Upper lobe of left lung (tissue), 6 donors: ENCODE results near the gene ARHGAP11A. TPM values are rescaled to one million over a fixed set of nuclear protein-coding genes. Genes with fewer than 3 reads are reported as not detected.

Experiments
- ATAC-seq, 2 donors: fragments of 200-7000 bp; cut with Tn5 transposase; one replicate each; pipeline ENCODE4 v1.9.1; 2022; ENCODE audit warnings: mild to moderate bottlenecking in 2 of 2, moderate library complexity in 2 of 2; ENCODE audit not compliant: low FRiP score in 2 of 2
- DNase-seq, 2 donors: peaks; one replicate each; pipeline ENCODE4 v3.0.0-alpha.2; 2019 to 2020
- H3K27ac ChIP-seq, 4 donors: fragments of 200-600 bp; sonication (generic); one replicate each; pipeline ENCODE4 v1.5.1; 2016 to 2019
- H3K27me3 ChIP-seq, 4 donors: fragments of 200-600 bp; sonication (generic); one replicate each; pipeline ENCODE4 v1.5.1; 2017 to 2019
- H3K36me3 ChIP-seq, 4 donors: fragments of 200-600 bp; sonication (generic); one replicate each; pipeline ENCODE4 v1.5.1; 2016 to 2019
- H3K4me1 ChIP-seq, 4 donors: fragments of 200-600 bp; sonication (generic); one replicate each; pipeline ENCODE4 v1.5.1; 2018 to 2019
- H3K4me3 ChIP-seq, 4 donors: fragments of 200-600 bp; sonication (generic); one replicate each; pipeline ENCODE4 v1.5.1; 2017 to 2019; ENCODE audit warnings: mild to moderate bottlenecking in 2 of 4, moderate library complexity in 1 of 4
- H3K9me3 ChIP-seq, 4 donors: fragments of 200-600 bp; sonication (generic); one replicate each; pipeline ENCODE4 v1.5.1; 2018 to 2019
- CTCF ChIP-seq, 6 experiments: fragments of 450-650 bp in 4 of 6; fragments of 200-600 bp in 2 of 6; sonication (generic) in 2 of 6; IDR thresholded peaks; one replicate each; pipeline ENCODE4 v1.5.1; 2016 to 2019; ENCODE audit warnings: antibody characterized with exemption in 6 of 6
- EP300 ChIP-seq, 4 donors: sonication (generic); formaldehyde crosslinking; IDR thresholded peaks; one replicate each; pipeline ENCODE4 v1.5.1; 2017; ENCODE audit warnings: antibody characterized with exemption in 4 of 4, control low read depth in 2 of 4
- POLR2A ChIP-seq, 4 donors: fragments of 450-650 bp; IDR thresholded peaks; one replicate each; pipeline ENCODE4 v1.5.1; 2016 to 2017; ENCODE audit warnings: antibody characterized with exemption in 4 of 4, mild to moderate bottlenecking in 2 of 4
- POLR2AphosphoS5 ChIP-seq, 2 donors: sonication (generic); formaldehyde crosslinking; IDR thresholded peaks; one replicate each; pipeline ENCODE4 v1.5.1; 2017; ENCODE audit warnings: antibody characterized with exemption in 2 of 2
- WGBS, 2 donors: methylation state at CpG; one replicate each; pipeline ENCODE4 v1.1.5; 2017 to 2018; 5-methylcytosine and 5-hydroxymethylcytosine counted together
- total RNA-seq, 6 donors: library from RNA; depleted of rRNA in 4 of 6; stranded (reverse); fragments of >200 nt in 4 of 6; gene quantifications; one replicate each; pipeline versions ENCODE4 v1.1.0 to v1.2.1, GENCODE V29; 2016 to 2021
- donor health status: DM: no; HTN: no; CAD: no; lungs with moderate emphysema.
- donor health status: DM: no; HTN: yes; CAD: no; lungs with severe emphysema.

Gene ARHGAP11A
- total RNA-seq, 6 donors from 2014 or later = 2.1 to 4.8 (median 3.9) TPM

DNA sequence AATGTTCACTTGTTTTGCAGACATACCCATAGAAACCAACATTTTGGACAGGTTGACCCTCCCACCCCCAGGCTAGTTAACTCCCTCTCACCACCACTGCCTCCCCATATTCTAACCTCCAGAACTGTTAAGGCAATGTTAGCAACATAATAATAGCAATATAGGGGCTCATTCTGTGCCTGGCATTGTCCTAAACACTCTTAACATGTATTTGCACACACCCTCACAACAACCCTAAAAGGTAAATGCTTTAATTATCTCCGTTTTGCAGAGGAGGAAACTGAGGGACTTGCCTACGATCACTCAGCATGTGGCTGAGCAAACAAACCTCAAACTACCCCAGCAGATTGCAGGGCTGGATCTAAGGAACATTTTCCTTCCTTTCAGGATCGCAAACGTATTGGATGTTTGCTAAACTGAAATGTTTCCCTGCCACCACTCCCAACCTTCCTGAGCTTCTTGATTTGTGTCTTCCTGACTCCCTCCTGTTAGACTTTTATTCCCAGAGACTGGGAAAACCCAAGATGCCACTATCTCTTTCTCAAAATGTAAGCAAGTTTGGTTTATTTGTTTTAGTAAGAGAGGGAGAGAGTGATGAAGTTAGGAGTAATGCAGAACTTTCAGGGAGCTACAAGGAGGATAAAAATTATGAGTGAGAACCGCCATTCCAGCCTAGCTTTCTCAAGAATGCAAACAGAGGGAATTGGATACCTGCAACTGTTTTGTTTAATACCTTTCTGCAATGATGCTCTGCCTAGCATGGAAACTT is 27.5 kb downstream of the ARHGAP11A start:
- Histone ChIP-seq H3K36me3 (no peaks in the 10 kb centered on the region), H3K9me3 (no peaks in the 10 kb centered on the region), H3K4me3 (no peak overlapping the region), H3K4me1 (peaks cover 0 to 5% (median 2%) of the 10 kb centered on the region in 4 donors), H3K27ac (no peak overlapping the region), H3K27me3 (no peaks in the 10 kb centered on the region)
- no peak for ATAC-seq
- DNase-seq = no peak
- 64 to 76% methylated on average over 5 of the region's 5 CpGs for WGBS, 2 donors
- TF ChIP-seq POLR2A (IDR thresholded peaks at IDR 0.05) (no peak), POLR2AphosphoS5 (IDR thresholded peaks at IDR 0.05) (no peak), EP300 (IDR thresholded peaks at IDR 0.05) (no peak), CTCF (IDR thresholded peaks at IDR 0.05) (no peak)

GRCh38 chr15:32643907-32644445 is 28.7 kb downstream of the ARHGAP11A start:
- DNase-seq (no peak), ATAC-seq (no peak)
- peaks cover 0 to 5% (median 2%) of the 10 kb centered on the region in 4 donors for H3K4me1 ChIP-seq
- H3K9me3 ChIP-seq = no peaks in the 10 kb centered on the region
- 97 to 98% methylated on average over 1 of the region's 1 CpG for WGBS, 2 donors
- no peaks in the 10 kb centered on the region for H3K36me3 ChIP-seq
- H3K27ac ChIP-seq = no peak overlapping the region
- no peak for TF ChIP-seq POLR2A (IDR thresholded peaks at IDR 0.05)
- TF ChIP-seq POLR2AphosphoS5 (IDR thresholded peaks at IDR 0.05) = no peak
- TF ChIP-seq CTCF (IDR thresholded peaks at IDR 0.05) = no peak
- TF ChIP-seq EP300 (IDR thresholded peaks at IDR 0.05) = no peak
- no peak overlapping the region for H3K4me3 ChIP-seq
- H3K27me3 ChIP-seq = no peaks in the 10 kb centered on the region

DNA sequence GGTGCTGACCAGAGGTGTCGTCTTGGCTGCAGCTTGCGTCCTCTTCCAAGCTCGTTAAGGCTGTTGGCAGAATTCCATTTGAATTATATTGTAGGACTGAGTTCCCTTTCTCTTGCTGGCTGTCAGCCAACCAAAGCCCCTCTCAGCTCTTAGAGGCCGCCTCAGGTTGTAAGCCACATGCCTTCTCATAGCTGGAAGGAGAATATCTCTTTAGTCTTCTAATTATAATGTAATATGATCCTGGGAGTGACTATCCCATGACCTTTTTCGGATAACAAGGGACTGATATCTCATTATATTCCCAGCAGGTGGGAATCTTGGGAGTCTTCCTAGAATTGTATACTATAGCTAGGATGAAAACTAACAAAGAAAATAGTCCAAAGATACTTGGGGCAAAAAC is 31.0 kb downstream of the ARHGAP11A start:
- Histone ChIP-seq H3K4me3 (no peak overlapping the region), H3K27me3 (no peaks in the 10 kb centered on the region), H3K4me1 (peaks cover 0 to 5% (median 2%) of the 10 kb centered on the region in 4 donors), H3K36me3 (no peaks in the 10 kb centered on the region), H3K27ac (no peak overlapping the region), H3K9me3 (no peaks in the 10 kb centered on the region)
- WGBS, 2 donors = 56 to 60% methylated on average over 5 of the region's 5 CpGs
- TF ChIP-seq CTCF (IDR thresholded peaks at IDR 0.05) (no peak), POLR2AphosphoS5 (IDR thresholded peaks at IDR 0.05) (no peak), POLR2A (IDR thresholded peaks at IDR 0.05) (no peak), EP300 (IDR thresholded peaks at IDR 0.05) (no peak)
- ATAC-seq (no peak), DNase-seq (no peak)

- DNase-seq (no peak), ATAC-seq (no peak)
- TF ChIP-seq CTCF (IDR thresholded peaks at IDR 0.05) = no peak
- Histone ChIP-seq H3K4me1 (no peaks in the 10 kb centered on the region), H3K9me3 (no peaks in the 10 kb centered on the region), H3K4me3 (no peak overlapping the region), H3K27me3 (no peaks in the 10 kb centered on the region), H3K27ac (no peak overlapping the region), H3K36me3 (no peaks in the 10 kb centered on the region)
- 67 to 75% methylated on average over 5 of the region's 5 CpGs for WGBS, 2 donors
Observed at GRCh38 chr15:32649342-32649741, 34.0 kb downstream of the ARHGAP11A start.
